ENCODE results near the gene WWC2.

WWC2 gene

GRCh38 chr4:183256756-183257385 is 157.8 kb downstream of the WWC2 start:
- no peak for TF ChIP-seq EZH2phosphoT487 (IDR thresholded peaks at IDR 0.05; ENCODE audit: borderline replicate concordance, low read length)
- peak; percentile 68 for TF ChIP-seq CTCF (IDR thresholded peaks at IDR 0.05; ENCODE audit: low read depth, low read length, poor library complexity, severe bottlenecking)
- no peak overlapping the region for H3K4me2 ChIP-seq (ENCODE audit: low read length)
- H3K79me2 ChIP-seq (ENCODE audit: control insufficient read depth, low read length), result no peaks in the 10 kb centered on the region
- peaks cover 8% of the 10 kb centered on the region for H3K27me3 ChIP-seq (ENCODE audit: control insufficient read depth, low read length)
- H3K4me3 ChIP-seq (ENCODE audit: low read length), result no peak overlapping the region
- no peaks in the 10 kb centered on the region for H3K4me1 ChIP-seq (ENCODE audit: control insufficient read depth, low read length)
- no peaks in the 10 kb centered on the region for H3F3A ChIP-seq (ENCODE audit: control insufficient read depth, insufficient read depth)
- H4K20me1 ChIP-seq (ENCODE audit: control insufficient read depth, insufficient read depth, low read depth, low read length), result no peaks in the 10 kb centered on the region
- H3K36me3 ChIP-seq (ENCODE audit: control insufficient read depth, low read length), result no peaks in the 10 kb centered on the region
- H3K27ac ChIP-seq (ENCODE audit: low read depth, low read length), result no peak overlapping the region
- no peaks in the 10 kb centered on the region for H3K9me3 ChIP-seq (ENCODE audit: control insufficient read depth, insufficient read depth, low read length)
- H3K9me2 ChIP-seq (replicated peaks; ENCODE audit: control insufficient read depth, low read length), result no peaks in the 10 kb centered on the region

GRCh38 chr4:183257808-183258207 is 158.8 kb downstream of the WWC2 start:
- Histone ChIP-seq H3K36me3 (ENCODE audit: control insufficient read depth, low read length) (no peaks in the 10 kb centered on the region), H3K27me3 (ENCODE audit: control insufficient read depth, low read length) (peaks cover 8% of the 10 kb centered on the region), H3K9me2 (replicated peaks; ENCODE audit: control insufficient read depth, low read length) (no peaks in the 10 kb centered on the region), H3F3A (ENCODE audit: control insufficient read depth, insufficient read depth) (no peaks in the 10 kb centered on the region), H3K4me2 (ENCODE audit: low read length) (no peak overlapping the region), H3K4me1 (ENCODE audit: control insufficient read depth, low read length) (no peaks in the 10 kb centered on the region), H4K20me1 (ENCODE audit: control insufficient read depth, insufficient read depth, low read depth, low read length) (0 out of 2 replicates have a peak, but pooled peaks cover 2% of the 10 kb centered on the region), H3K79me2 (ENCODE audit: control insufficient read depth, low read length) (no peaks in the 10 kb centered on the region), H3K27ac (ENCODE audit: low read depth, low read length) (no peak overlapping the region), H3K4me3 (ENCODE audit: low read length) (no peak overlapping the region), H3K9me3 (ENCODE audit: control insufficient read depth, insufficient read depth, low read length) (no peaks in the 10 kb centered on the region)
- no peak for TF ChIP-seq EZH2phosphoT487 (IDR thresholded peaks at IDR 0.05; ENCODE audit: borderline replicate concordance, low read length)
- no peak for TF ChIP-seq CTCF (IDR thresholded peaks at IDR 0.05; ENCODE audit: low read depth, low read length, poor library complexity, severe bottlenecking)

GRCh38 chr4:183260491-183261151 is 161.6 kb downstream of the WWC2 start:
- H4K20me1 ChIP-seq (ENCODE audit: control insufficient read depth, insufficient read depth, low read depth, low read length), result 0 out of 2 replicates have a peak, but pooled peaks cover 2% of the 10 kb centered on the region
- H3K4me2 ChIP-seq (ENCODE audit: low read length), result no peak overlapping the region
- H3F3A ChIP-seq (ENCODE audit: control insufficient read depth, insufficient read depth), result no peaks in the 10 kb centered on the region
- peaks cover 11% of the 10 kb centered on the region for H3K27me3 ChIP-seq (ENCODE audit: control insufficient read depth, low read length)
- H3K9me2 ChIP-seq (replicated peaks; ENCODE audit: control insufficient read depth, low read length), result no peaks in the 10 kb centered on the region
- H3K27ac ChIP-seq (ENCODE audit: low read depth, low read length), result no peak overlapping the region
- no peaks in the 10 kb centered on the region for H3K79me2 ChIP-seq (ENCODE audit: control insufficient read depth, low read length)
- no peaks in the 10 kb centered on the region for H3K4me1 ChIP-seq (ENCODE audit: control insufficient read depth, low read length)
- no peaks in the 10 kb centered on the region for H3K9me3 ChIP-seq (ENCODE audit: control insufficient read depth, insufficient read depth, low read length)
- no peaks in the 10 kb centered on the region for H3K36me3 ChIP-seq (ENCODE audit: control insufficient read depth, low read length)
- TF ChIP-seq EZH2phosphoT487 (IDR thresholded peaks at IDR 0.05; ENCODE audit: borderline replicate concordance, low read length) (no peak), CTCF (IDR thresholded peaks at IDR 0.05; ENCODE audit: low read depth, low read length, poor library complexity, severe bottlenecking) (no peak)
- H3K4me3 ChIP-seq (ENCODE audit: low read length), result no peak overlapping the region

All from DOHH2 (cell line).